Measurements from ENCODE around the gene CCL25. TPM values are rescaled to one million over a fixed set of nuclear protein-coding genes. Genes with fewer than 3 reads are reported as not detected.

Gene CCL25
- total RNA-seq, 1 experiment from 2014 or later: not detected

DNA sequence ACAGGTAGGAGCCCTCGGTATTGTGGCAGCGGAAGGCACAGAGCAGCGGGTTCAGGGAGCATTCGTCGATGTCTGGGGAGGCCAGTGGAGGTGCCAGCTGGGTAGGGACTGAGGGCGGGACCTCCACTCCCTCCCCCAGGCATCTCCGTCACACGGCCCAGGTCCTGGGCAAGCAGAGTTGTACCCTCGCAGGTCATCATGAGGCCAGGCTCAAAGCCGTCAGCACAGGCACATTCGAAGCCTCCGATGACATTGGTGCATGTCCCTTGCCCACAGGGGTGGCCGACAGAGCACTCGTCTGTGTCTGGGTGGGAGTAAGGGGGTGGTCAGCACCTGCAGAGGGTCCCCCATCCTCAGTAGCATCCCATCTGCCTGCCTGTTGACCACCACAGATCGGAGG is 35.3 kb downstream of the CCL25 start:
- intact Hi-C loops (cut with micrococcal nuclease): no loop called here
- Histone ChIP-seq H3K4me1 (ENCODE audit: insufficient read depth, low read length) (peaks cover 10% of the 10 kb centered on the region), H3K36me3 (ENCODE audit: low read depth, low read length) (no peaks in the 10 kb centered on the region), H3K27me3 (ENCODE audit: low read length) (no peaks in the 10 kb centered on the region), H3K9ac (ENCODE audit: low read length) (no peak overlapping the region), H3K9me3 (ENCODE audit: low read length) (no peaks in the 10 kb centered on the region), H3K27ac (ENCODE audit: low read length) (no peak overlapping the region), H3K79me2 (ENCODE audit: low read length) (no peaks in the 10 kb centered on the region), H3K4me3 (ENCODE audit: low read length) (no peak overlapping the region), H3F3A (ENCODE audit: low read length, unreplicated experiment) (no peaks in the 10 kb centered on the region), H2AFZ (ENCODE audit: low read length) (no peak overlapping the region), H3K4me2 (ENCODE audit: low read length) (no peak overlapping the region), H3K9me2 (replicated peaks; ENCODE audit: low read length) (no peaks in the 10 kb centered on the region), H4K20me1 (ENCODE audit: low read length) (no peaks in the 10 kb centered on the region)
- DNase-seq (no peak), ATAC-seq (no peak)
- BruUV-seq (replicated peaks): no TSS peak
- POLR2A ChIA-PET (ENCODE audit: unreplicated experiment): no interaction called here
- TF ChIP-seq EZH2phosphoT487 (IDR thresholded peaks at IDR 0.05; ENCODE audit: borderline replicate concordance, low read length) (no peak), EZH2 (IDR thresholded peaks at IDR 0.05; ENCODE audit: low read length, unreplicated experiment) (no peak)
- TF ChIP-seq, protein P1, sequence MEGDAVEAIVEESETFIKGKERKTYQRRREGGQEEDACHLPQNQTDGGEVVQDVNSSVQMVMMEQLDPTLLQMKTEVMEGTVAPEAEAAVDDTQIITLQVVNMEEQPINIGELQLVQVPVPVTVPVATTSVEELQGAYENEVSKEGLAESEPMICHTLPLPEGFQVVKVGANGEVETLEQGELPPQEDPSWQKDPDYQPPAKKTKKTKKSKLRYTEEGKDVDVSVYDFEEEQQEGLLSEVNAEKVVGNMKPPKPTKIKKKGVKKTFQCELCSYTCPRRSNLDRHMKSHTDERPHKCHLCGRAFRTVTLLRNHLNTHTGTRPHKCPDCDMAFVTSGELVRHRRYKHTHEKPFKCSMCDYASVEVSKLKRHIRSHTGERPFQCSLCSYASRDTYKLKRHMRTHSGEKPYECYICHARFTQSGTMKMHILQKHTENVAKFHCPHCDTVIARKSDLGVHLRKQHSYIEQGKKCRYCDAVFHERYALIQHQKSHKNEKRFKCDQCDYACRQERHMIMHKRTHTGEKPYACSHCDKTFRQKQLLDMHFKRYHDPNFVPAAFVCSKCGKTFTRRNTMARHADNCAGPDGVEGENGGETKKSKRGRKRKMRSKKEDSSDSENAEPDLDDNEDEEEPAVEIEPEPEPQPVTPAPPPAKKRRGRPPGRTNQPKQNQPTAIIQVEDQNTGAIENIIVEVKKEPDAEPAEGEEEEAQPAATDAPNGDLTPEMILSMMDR (conservative IDR thresholded peaks at IDR 0.05; ENCODE audit: low read depth, low read length): no peak
- CTCF ChIA-PET: interaction anchor here (0.7 kb wide), 1 partner anchor 14 kb away, joined by 9 read pairs; no protein-coding TSS in a partner anchor

GRCh38 chr19:8088752-8089663 is 36.4 kb downstream of the CCL25 start:
- Histone ChIP-seq H3K4me3 (ENCODE audit: low read length) (no peak overlapping the region), H3K4me2 (ENCODE audit: low read length) (no peak overlapping the region), H3K9me2 (replicated peaks; ENCODE audit: low read length) (no peaks in the 10 kb centered on the region), H3K9me3 (ENCODE audit: low read length) (no peaks in the 10 kb centered on the region), H3F3A (ENCODE audit: low read length, unreplicated experiment) (no peaks in the 10 kb centered on the region), H3K9ac (ENCODE audit: low read length) (no peak overlapping the region), H3K79me2 (ENCODE audit: low read length) (no peaks in the 10 kb centered on the region), H3K36me3 (ENCODE audit: low read depth, low read length) (no peaks in the 10 kb centered on the region), H3K27ac (ENCODE audit: low read length) (no peak overlapping the region), H3K4me1 (ENCODE audit: insufficient read depth, low read length) (peaks cover 10% of the 10 kb centered on the region), H4K20me1 (ENCODE audit: low read length) (no peaks in the 10 kb centered on the region), H3K27me3 (ENCODE audit: low read length) (no peaks in the 10 kb centered on the region), H2AFZ (ENCODE audit: low read length) (no peak overlapping the region)
- ChIA-PET POLR2A (ENCODE audit: unreplicated experiment) (no interaction called here), CTCF (no interaction called here)
- BruUV-seq (replicated peaks): no TSS peak
- DNase-seq (peak; percentile 16), ATAC-seq (peak; percentile 63)
- intact Hi-C loops (cut with micrococcal nuclease): no loop called here
- TF ChIP-seq EZH2phosphoT487 (IDR thresholded peaks at IDR 0.05; ENCODE audit: borderline replicate concordance, low read length): no peak

GRCh38 chr19:8089664-8090601 is 37.4 kb downstream of the CCL25 start:
- no peak overlapping the region for H3K27ac ChIP-seq (ENCODE audit: low read length)
- no peak overlapping the region for H3K4me2 ChIP-seq (ENCODE audit: low read length)
- H3K9me2 ChIP-seq (replicated peaks; ENCODE audit: low read length): no peaks in the 10 kb centered on the region
- no TSS peak for BruUV-seq (replicated peaks)
- no peaks in the 10 kb centered on the region for H3F3A ChIP-seq (ENCODE audit: low read length, unreplicated experiment)
- no peaks in the 10 kb centered on the region for H3K27me3 ChIP-seq (ENCODE audit: low read length)
- no peak overlapping the region for H3K4me3 ChIP-seq (ENCODE audit: low read length)
- H3K79me2 ChIP-seq (ENCODE audit: low read length): no peaks in the 10 kb centered on the region
- no peaks in the 10 kb centered on the region for H3K36me3 ChIP-seq (ENCODE audit: low read depth, low read length)
- intact Hi-C loops (cut with micrococcal nuclease): no loop called here
- peaks cover 10% of the 10 kb centered on the region for H3K4me1 ChIP-seq (ENCODE audit: insufficient read depth, low read length)
- no peaks in the 10 kb centered on the region for H3K9me3 ChIP-seq (ENCODE audit: low read length)
- H3K9ac ChIP-seq (ENCODE audit: low read length): no peak overlapping the region
- no peaks in the 10 kb centered on the region for H4K20me1 ChIP-seq (ENCODE audit: low read length)
- DNase-seq: no peak
- H2AFZ ChIP-seq (ENCODE audit: low read length): no peak overlapping the region
- ATAC-seq: no peak
- TF ChIP-seq, protein P1 (conservative IDR thresholded peaks at IDR 0.05; ENCODE audit: low read depth, low read length): no peak
- TF ChIP-seq EZH2 (IDR thresholded peaks at IDR 0.05; ENCODE audit: low read length, unreplicated experiment): no peak
- TF ChIP-seq EZH2phosphoT487 (IDR thresholded peaks at IDR 0.05; ENCODE audit: borderline replicate concordance, low read length): no peak
- ChIA-PET CTCF (no interaction called here), POLR2A (ENCODE audit: unreplicated experiment) (no interaction called here)
